T-helper 1 cell (primary cell): ENCODE measurements around the gene TTYH3.

Source experiments
- DNase-seq, 5 donors: peaks; one replicate each; pipeline ENCODE4 v3.0.0-alpha.2; 2012 to 2020

TTYH3 gene

GRCh38 chr7:2649991-2650390 lies 18.2 kb downstream of the TTYH3 start:
- DNase-seq: no peak

- no peak for DNase-seq
Observed at GRCh38 chr7:2650451-2650850, 18.7 kb downstream of the TTYH3 start.

GRCh38 chr7:2651336-2651735 lies 19.6 kb downstream of the TTYH3 start:
- DNase-seq: no peak

- DNase-seq: no peak
Observed at GRCh38 chr7:2651847-2652735, 20.3 kb downstream of the TTYH3 start.

- no peak for DNase-seq
Observed at GRCh38 chr7:2652736-2653060, 20.9 kb downstream of the TTYH3 start.

GRCh38 chr7:2654059-2654458 lies 22.3 kb downstream of the TTYH3 start:
- DNase-seq: no peak

- no peak for DNase-seq
Observed at GRCh38 chr7:2655870-2656614, 24.3 kb downstream of the TTYH3 start.

- no peak for DNase-seq
Observed at GRCh38 chr7:2657208-2657607, 25.4 kb downstream of the TTYH3 start.

- DNase-seq: no peak
Observed at GRCh38 chr7:2657920-2658671, 26.3 kb downstream of the TTYH3 start.

- DNase-seq: no peak
Observed at GRCh38 chr7:2658941-2659340, 27.2 kb downstream of the TTYH3 start.

- no peak for DNase-seq
Observed at GRCh38 chr7:2659556-2660358, 28.0 kb downstream of the TTYH3 start.

- no peak for DNase-seq
Observed at GRCh38 chr7:2660359-2661095, 28.7 kb downstream of the TTYH3 start.

- no peak for DNase-seq
Observed at GRCh38 chr7:2661096-2661449, 29.3 kb downstream of the TTYH3 start.

- DNase-seq: no peak
Observed at GRCh38 chr7:2661602-2662272, 30.0 kb downstream of the TTYH3 start.

GRCh38 chr7:2662273-2663120 lies 30.7 kb downstream of the TTYH3 start:
- no peak for DNase-seq

GRCh38 chr7:2663121-2663886 lies 31.5 kb downstream of the TTYH3 start:
- DNase-seq: no peak

GRCh38 chr7:2663960-2664359 lies 32.2 kb downstream of the TTYH3 start:
- no peak for DNase-seq

GRCh38 chr7:2665359-2665791 lies 33.6 kb downstream of the TTYH3 start:
- DNase-seq: no peak

GRCh38 chr7:2666155-2666554 lies 34.4 kb downstream of the TTYH3 start:
- no peak for DNase-seq
